GM12873 (cell line): Measurements from ENCODE around the gene LRRC25.

Source experiments
- CTCF ChIP-seq: IDR thresholded peaks from 2 replicates; pipeline ENCODE4 v1.5.1; 2012; ENCODE audit warnings: low read depth, mild to moderate bottlenecking, moderate library complexity, low read length, control low read depth; ENCODE audit not compliant: insufficient read depth; ENCODE audit errors: missing control alignments

Gene LRRC25

GRCh38 chr19:18366021-18366435 lies 31.4 kb downstream of the LRRC25 start:
- TF ChIP-seq CTCF: no peak

- no peak for TF ChIP-seq CTCF
These were observed 32.4 kb downstream of the LRRC25 start for GRCh38 chr19:18364826-18365528.

GRCh38 chr19:18363787-18364186 lies 33.6 kb downstream of the LRRC25 start:
- no peak for TF ChIP-seq CTCF

- no peak for TF ChIP-seq CTCF
These were observed 34.4 kb downstream of the LRRC25 start for GRCh38 chr19:18362934-18363542.

- no peak for TF ChIP-seq CTCF
These were observed 35.8 kb downstream of the LRRC25 start for GRCh38 chr19:18361646-18362045.

- TF ChIP-seq CTCF: no peak
These were observed 40.4 kb downstream of the LRRC25 start for GRCh38 chr19:18357041-18357440.

GRCh38 chr19:18353378-18354005 lies 43.9 kb downstream of the LRRC25 start:
- TF ChIP-seq CTCF: no peak
